A549 treated with AZD9567 at 1 μM for 4 hours (cell line): Measurements from ENCODE around the gene CUL4A. TPM values are rescaled to one million over a fixed set of nuclear protein-coding genes. Genes with fewer than 3 reads are reported as not detected.

ENCODE experiments used
- total RNA-seq: library from RNA; stranded (reverse); fragments of 200-300 nt; extraction: Qiagen RNA extraction; gene quantifications from 5 replicates; pipeline ENCODE4 v1.2.3, GENCODE V29; 2022; ENCODE audit not compliant: insufficient read depth

The CUL4A gene
- total RNA-seq, result 47.6 to 56.8 TPM (median 52.9 TPM) in 5 replicates

GRCh38 chr13:113209336-113209758 is at the start of gene CUL4A:
TSS of gene CUL4A (plus strand) at chr13:113209613. CDS start at chr13:113209628, 15 bp downstream.

GRCh38 chr13:113208421-113209335 is 735 bp upstream of the CUL4A start, which contains the start of gene PCID2:
TSS of gene PCID2 (minus strand) at chr13:113208669. CDS start at chr13:113208634, 35 bp downstream.

GRCh38 chr13:113296823-113297369 is 87.5 kb downstream of the CUL4A start, which contains the start of gene LAMP1:
TSS of gene LAMP1 (plus strand) at chr13:113297239. CDS start at chr13:113297435, 196 bp downstream.

Other genes with a start within 250 kb of the CUL4A start
- gene MCF2L, start 240.4 kb upstream of the CUL4A start, total RNA-seq, result 0.21 to 0.38 TPM (median 0.32 TPM) in 4 of 5 replicates, not detected in the other
- 0.04 to 0.12 TPM (median 0.09 TPM) in 4 of 5 replicates, not detected in the other for gene F7, start 103.8 kb upstream of the CUL4A start, total RNA-seq
- gene F10, start 86.8 kb upstream of the CUL4A start, total RNA-seq, result 0.05 to 0.07 TPM (median 0.07 TPM) in 3 of 5 replicates, not detected in the others
- not detected in 5 replicates for gene PROZ, start 51.0 kb upstream of the CUL4A start, total RNA-seq
- gene PCID2, start 944 bp upstream of the CUL4A start, total RNA-seq, result 40.5 to 49.6 TPM (median 41.8 TPM) in 5 replicates
- gene LAMP1, start 87.6 kb downstream of the CUL4A start, total RNA-seq, result 70.4 to 91.9 TPM (median 90.4 TPM) in 5 replicates
- 1.6 to 2.5 TPM (median 1.8 TPM) in 5 replicates for gene GRTP1, start 154.5 kb downstream of the CUL4A start, total RNA-seq
- 12.0 to 18.8 TPM (median 13.5 TPM) in 5 replicates for gene ADPRHL1, start 243.9 kb downstream of the CUL4A start, total RNA-seq